GM12878 (cell line): ENCODE data around the gene PHRF1. TPM values are rescaled to one million over a fixed set of nuclear protein-coding genes. Genes with fewer than 3 reads are reported as not detected.
A peak's percentile ranks its signal among the peaks of the same experiment; 100 is the strongest.

ENCODE experiments used
- ATAC-seq: fragments of 200-7000 bp; cut with Tn5 transposase; 3 replicates; pipeline ENCODE4 v1.9.1; 2020; ENCODE audit warnings: mild to moderate bottlenecking, moderate library complexity
- BruUV-seq: library from RNA; stranded (reverse); fragments of 400-500 nt; replicated peaks from 2 replicates; lab custom pipeline; 2021; lab: Mats Ljungman, UMichigan
- CTCF ChIA-PET: fragments of 300-600 bp; sonication (Branson Sonifier 250); formaldehyde crosslinking; extraction: SDS; loops from one replicate; lab custom pipeline; 2021; ENCODE audit warnings: inconsistent platforms; lab: Yijun Ruan, JAX
- POLR2A ChIA-PET: fragments of 350-600 bp; formaldehyde crosslinking; extraction: SDS; loops from one replicate; lab custom pipeline; 2021; ENCODE audit warnings: inconsistent platforms; lab: Charles Lee
- RAD21 ChIA-PET: fragments of 300-600 bp; sonication (Branson Sonifier 250); formaldehyde crosslinking; loops from one replicate; lab custom pipeline; 2023; ENCODE audit warnings: antibody characterized with exemption; ENCODE audit not compliant: unreplicated experiment; lab: Charles Lee
- SMC1A ChIA-PET: fragments of 300-600 bp; sonication (Branson Sonifier 250); formaldehyde crosslinking; loops from one replicate; lab custom pipeline; 2023; ENCODE audit not compliant: unreplicated experiment, uncharacterized antibody; lab: Charles Lee
- DNase-seq: peaks from one replicate; pipeline ENCODE4 v3.0.0-alpha.2; 2011; ENCODE audit warnings: low read depth, low spot score
- FAIRE-seq: peaks from 3 replicates; lab custom pipeline; 2011; peaks lifted over from hg19 to GRCh38; lab: Jason Lieb, UNC
- H2AFZ ChIP-seq: 2 replicates; pipeline ENCODE4 v1.6.0; 2011; ENCODE audit warnings: low read depth, low read length, control low read depth; ENCODE audit not compliant: control insufficient read depth
- H3K27ac ChIP-seq: 2 replicates; pipeline ENCODE4 v1.5.1; 2011; ENCODE audit warnings: control low read depth; ENCODE audit not compliant: control insufficient read depth, insufficient read depth
- H3K27me3 ChIP-seq, 2 experiments: replicated peaks in 1 of 2; 2 replicates each; pipeline versions ENCODE4 v1.6.0 to v1.6.1; 2011; ENCODE audit warnings: low read length in 1 of 2; ENCODE audit not compliant: control insufficient read depth in 2 of 2, insufficient read depth in 2 of 2
- H3K36me3 ChIP-seq, 2 experiments: 2 replicates each; pipeline ENCODE4 v1.5.1; 2011; ENCODE audit warnings: low read length in 1 of 2; ENCODE audit not compliant: control insufficient read depth in 2 of 2, insufficient read depth in 2 of 2
- H3K4me1 ChIP-seq: 2 replicates; pipeline ENCODE4 v1.6.1; 2011; ENCODE audit warnings: mild to moderate bottlenecking, low read length, moderate library complexity, mixed read lengths; ENCODE audit not compliant: control insufficient read depth, insufficient read depth
- H3K4me2 ChIP-seq: 2 replicates; pipeline ENCODE4 v1.6.0; 2011; ENCODE audit warnings: control low read depth; ENCODE audit not compliant: control insufficient read depth, insufficient read depth
- H3K4me3 ChIP-seq: fragments of 200-600 bp; sonication (generic); 2 replicates; pipeline ENCODE4 v1.5.1; 2016
- H3K79me2 ChIP-seq: 2 replicates; pipeline ENCODE4 v1.6.0; 2011; ENCODE audit warnings: low read length; ENCODE audit not compliant: control insufficient read depth, insufficient read depth
- H3K9ac ChIP-seq: 2 replicates; pipeline ENCODE4 v1.8.0; 2011; ENCODE audit warnings: low read length, control low read depth, mixed read lengths; ENCODE audit not compliant: control insufficient read depth, insufficient read depth
- H3K9me3 ChIP-seq: replicated peaks from 3 replicates; pipeline ENCODE4 v1.5.1; 2011; ENCODE audit warnings: mild to moderate bottlenecking, low read length; ENCODE audit not compliant: control insufficient read depth, insufficient read depth
- H4K20me1 ChIP-seq: 2 replicates; pipeline ENCODE4 v1.6.0; 2011; ENCODE audit not compliant: control insufficient read depth, insufficient read depth
- BHLHE40 ChIP-seq, 2 experiments: fragments of 450-650 bp in 1 of 2; IDR thresholded peaks; 2 replicates each; pipeline ENCODE4 v1.6.1; 2011 to 2017; ENCODE audit warnings: low read depth in 2 of 2, borderline replicate concordance in 1 of 2, improper control_type of control experiment in 1 of 2, low read length in 1 of 2, mild to moderate bottlenecking in 1 of 2
- DPF2 ChIP-seq: fragments of 450-650 bp; IDR thresholded peaks from 2 replicates; pipeline ENCODE4 v1.6.1; 2017; ENCODE audit warnings: mild to moderate bottlenecking
- FOS ChIP-seq: IDR thresholded peaks from 3 replicates; pipeline ENCODE4 v1.6.1; 2011; ENCODE audit warnings: borderline replicate concordance; ENCODE audit not compliant: insufficient read length; ENCODE audit errors: extremely low read depth
- NFYA ChIP-seq: IDR thresholded peaks from 2 replicates; pipeline ENCODE4 v1.6.1; 2011; ENCODE audit warnings: low read depth, mild to moderate bottlenecking, low read length, improper control_type of control experiment, borderline replicate concordance
- PAX8 ChIP-seq: fragments of 450-650 bp; IDR thresholded peaks from 2 replicates; pipeline ENCODE4 v1.6.1; 2017; ENCODE audit warnings: mild to moderate bottlenecking, moderate library complexity
- POLR2A ChIP-seq: IDR thresholded peaks from 2 replicates; pipeline ENCODE4 v1.6.1; 2011; ENCODE audit warnings: low read depth, mild to moderate bottlenecking, low read length
- ZNF687 ChIP-seq: fragments of 450-650 bp; IDR thresholded peaks from 2 replicates; pipeline ENCODE4 v1.6.1; 2017; ENCODE audit warnings: mild to moderate bottlenecking, moderate library complexity
- WGBS: methylation state at CpG from one replicate; pipeline ENCODE4 v1.1.6; 2016; ENCODE audit warnings: low lambda C conversion rate; ENCODE audit not compliant: insufficient replicate concordance, insufficient coverage; ENCODE audit errors: missing lambda C conversion rate; 5-methylcytosine and 5-hydroxymethylcytosine counted together
- in situ Hi-C: fragments of 300-500 bp; cut with MboI; formaldehyde crosslinking; loops from 9 replicates; pipeline ENCODE4 v1.14.3; 2018; ENCODE audit warnings: mixed read lengths
- intact Hi-C: fragments of 100-400 bp; cut with micrococcal nuclease; formaldehyde crosslinking; loops from one replicate; pipeline ENCODE4 v1.14.2; 2022; ENCODE audit not compliant: unreplicated experiment
- polyA plus RNA-seq, 11 experiments: library from polyadenylated mRNA; depleted of rRNA in 4 of 11; unstranded in 6 of 11; stranded (reverse) in 5 of 11; fragments of >200 nt; fragmentation: Nextera tagmentation in 4 of 11; fragmentation: Illumina TruSeq in 1 of 11; extraction: Ambion mirVana in 4 of 11; extraction: Trizol in 1 of 11; gene quantifications; 1 replicate in 1 of 11; 2 replicates in 10 of 11; pipeline versions ENCODE4 v1.2.1 to v1.2.3, GENCODE V29; 2011 to 2016; ENCODE audit warnings: inconsistent platforms in 2 of 11, missing spikeins in 2 of 11, low read depth in 1 of 11
- total RNA-seq, 4 experiments: library from RNA; depleted of rRNA in 3 of 4; stranded (reverse); fragments of >200 nt in 3 of 4; fragmentation: Illumina TruSeq in 1 of 4; extraction: Trizol in 1 of 4; gene quantifications; 2 replicates each; pipeline versions ENCODE4 v1.2.1 to v1.2.3, GENCODE V29; 2013 to 2021

Gene PHRF1
- total and polyA plus RNA-seq, 10 of the 15 experiments (the other 5 are each of a cell fraction or from before 2014, with no cell fraction given), result 0.13 to 43.5 (median 15.1) TPM

- no peak for TF ChIP-seq ZNF687
- TF ChIP-seq PAX8, result no peak
- no peak for TF ChIP-seq FOS
- no peak for TF ChIP-seq NFYA
- TF ChIP-seq DPF2, result no peak
Measured at GRCh38 chr11:643366-643765, 67.1 kb downstream of the PHRF1 start (continued).

- TF ChIP-seq BHLHE40 (IDR thresholded peaks at IDR 0.05; ENCODE audit: borderline replicate concordance in 1 of 2, low read depth in 2 of 2, low read length in 1 of 2) (no peak), POLR2A (0 out of 2 replicates have a peak, but pooled peaks have one; percentile 16)
- TF ChIP-seq, all 136 proteins: peak for 1
- ATAC-seq (no peak), DNase-seq (no peak), FAIRE-seq (no peak)
- Histone ChIP-seq H3K36me3 (peaks cover 0 to 2% of the 10 kb centered on the region in 2 experiments; a peak in 3 of 4 replicates), H3K4me2 (no peak overlapping the region), H3K79me2 (no peaks in the 10 kb centered on the region), H3K4me1 (peaks cover 13% of the 10 kb centered on the region), H3K27me3 (no peaks in the 10 kb centered on the region), H3K9me3 (no peaks in the 10 kb centered on the region), H3K9ac (no peak overlapping the region), H3K4me3 (no peak overlapping the region), H2AFZ (no peak overlapping the region), H3K27ac (no peak overlapping the region), H4K20me1 (no peaks in the 10 kb centered on the region)
- SMC1A ChIA-PET, result no interaction called here
- POLR2A ChIA-PET, result interaction anchor here (0.6 kb wide), 1 partner anchor 275 kb away, joined by 5 read pairs; no protein-coding TSS in a partner anchor
- WGBS, result 92% methylated on average over 50 of the region's 50 CpGs
- BruUV-seq, result no TSS peak
- CTCF ChIA-PET, result no interaction called here
- in situ Hi-C loops (no loop called here), intact Hi-C loops (no loop called here)
- RAD21 ChIA-PET, result no interaction called here
Measured at GRCh38 chr11:643849-644738, 67.8 kb downstream of the PHRF1 start.
